NCI-H2196 treated with DMSO at 0.1 percent for 48 hours (cell line): Measurements from ENCODE around the gene SLC25A44.

Source experiments
- DNase-seq: peaks from one replicate; lab custom pipeline; 2025; ENCODE audit not compliant: unreplicated experiment; lab: John Stamatoyannopoulos, UW

The SLC25A44 gene, protein sequence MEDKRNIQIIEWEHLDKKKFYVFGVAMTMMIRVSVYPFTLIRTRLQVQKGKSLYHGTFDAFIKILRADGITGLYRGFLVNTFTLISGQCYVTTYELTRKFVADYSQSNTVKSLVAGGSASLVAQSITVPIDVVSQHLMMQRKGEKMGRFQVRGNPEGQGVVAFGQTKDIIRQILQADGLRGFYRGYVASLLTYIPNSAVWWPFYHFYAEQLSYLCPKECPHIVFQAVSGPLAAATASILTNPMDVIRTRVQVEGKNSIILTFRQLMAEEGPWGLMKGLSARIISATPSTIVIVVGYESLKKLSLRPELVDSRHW

DNA sequence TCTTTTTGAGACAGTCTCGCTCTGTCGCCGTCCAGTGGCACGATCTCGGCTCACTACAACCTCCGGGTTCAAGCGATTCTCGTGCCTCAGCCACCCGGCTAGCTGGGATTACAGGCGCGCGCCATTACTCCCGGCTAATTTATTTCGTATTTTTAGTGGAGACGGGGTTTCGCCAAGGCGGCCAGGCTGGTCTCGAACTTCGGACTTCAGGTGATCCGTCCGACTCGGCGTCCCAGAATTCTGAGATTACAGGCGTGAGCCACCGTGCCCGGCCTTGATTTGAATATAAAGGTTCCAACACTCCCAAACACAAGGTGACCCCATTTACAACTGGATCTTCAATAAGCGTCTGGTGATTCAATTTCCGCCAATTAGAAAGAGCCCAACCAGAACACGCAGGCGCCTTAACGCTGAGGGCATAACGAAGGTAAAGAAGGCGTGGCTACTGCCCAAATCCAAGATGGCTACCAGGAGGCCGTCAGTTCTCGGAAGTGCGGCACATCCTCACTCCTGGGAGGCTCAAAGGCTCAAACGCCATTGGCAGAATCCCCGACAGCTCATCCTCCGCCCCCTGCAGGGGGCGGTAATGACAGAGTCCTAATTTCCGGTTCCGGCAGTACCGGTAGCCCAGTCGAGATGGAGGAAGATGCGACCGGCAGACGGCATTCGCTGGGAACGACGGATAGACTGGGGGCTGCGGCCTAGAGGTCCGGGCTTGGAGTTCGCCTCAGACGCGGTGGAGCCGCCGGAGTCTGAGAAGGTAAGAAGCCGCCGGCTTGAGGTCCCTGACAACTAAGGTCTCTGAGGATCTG is at the start of gene SLC25A44:
Gene SLC25A44, plus strand, starts transcription at position 617 of the 812 bp plus-strand sequence. CDS start 5,744 bp downstream, outside the sequence.
- peak; percentile 97 for DNase-seq

DNA sequence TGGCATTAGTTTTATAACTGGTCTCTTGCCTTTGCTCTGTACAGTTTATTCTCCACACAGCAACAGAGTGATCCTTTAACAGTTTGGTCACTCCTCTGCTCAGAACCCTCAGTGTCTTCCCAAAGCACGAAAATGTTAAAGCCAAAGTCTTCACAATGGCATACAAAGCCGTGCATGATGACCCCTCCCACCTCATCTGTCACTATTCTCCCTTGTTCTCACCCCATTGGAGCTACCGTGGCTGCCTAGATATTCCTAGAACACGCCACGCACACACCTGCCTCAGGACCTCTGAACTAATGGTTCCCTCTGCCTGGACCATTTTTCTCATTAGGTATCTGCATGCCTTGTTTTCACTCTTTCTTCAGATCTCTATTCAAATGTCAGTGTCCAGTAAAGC is 49.2 kb upstream of the SLC25A44 start:
- no peak for DNase-seq

DNA sequence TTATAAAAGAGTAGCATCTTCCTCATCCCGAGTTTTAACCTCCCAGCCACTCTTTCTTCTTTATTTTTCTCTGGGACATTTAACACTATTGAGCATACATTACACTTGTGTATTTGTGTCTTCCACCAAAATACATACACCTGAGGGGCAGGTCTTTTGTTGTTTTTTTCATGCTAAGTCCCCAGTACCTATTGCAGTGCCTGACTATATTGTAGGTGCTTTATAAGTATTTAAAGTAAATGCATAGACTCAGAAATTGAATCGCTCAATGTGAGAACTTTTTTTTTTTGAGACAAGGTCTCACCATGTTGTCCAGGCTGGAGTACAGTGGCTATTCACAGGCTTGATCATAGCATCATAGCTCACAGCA is 48.3 kb upstream of the SLC25A44 start:
- no peak for DNase-seq

DNA sequence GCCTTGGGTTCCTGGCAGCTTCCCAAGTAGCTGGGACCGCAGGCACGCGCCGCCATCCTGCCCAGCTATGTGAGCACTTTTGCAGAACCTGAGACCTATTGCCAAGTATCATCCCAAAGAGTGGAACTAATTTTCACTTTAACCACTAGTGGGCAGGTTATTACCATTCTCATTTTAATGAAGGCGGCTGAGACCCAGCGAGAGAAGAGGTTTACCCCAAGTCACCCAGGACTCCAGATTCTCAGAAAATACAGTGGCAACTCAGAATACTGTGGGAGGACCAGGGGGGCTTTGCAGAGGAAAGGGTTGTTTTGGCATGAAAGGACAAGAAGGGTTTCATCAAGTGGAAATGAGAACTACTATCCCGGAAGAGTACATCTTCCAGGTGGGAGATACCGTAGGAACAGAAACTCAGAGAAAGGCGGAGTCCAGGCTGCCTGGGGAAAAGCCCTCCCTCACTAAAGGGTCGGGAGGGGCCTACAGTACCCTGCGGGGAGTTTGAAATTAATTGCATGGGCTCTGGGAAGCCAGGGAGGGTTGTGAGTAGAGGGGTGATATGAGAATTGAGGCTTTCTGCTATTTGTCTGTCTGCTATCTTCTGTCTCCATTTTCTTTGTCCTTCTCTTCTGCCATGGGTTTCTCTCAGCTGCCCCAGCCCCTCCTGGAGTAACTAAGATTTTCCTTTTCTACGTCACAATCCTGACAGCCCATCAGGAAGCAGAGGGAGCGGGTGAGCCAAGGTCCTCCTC is 47.7 kb upstream of the SLC25A44 start:
- DNase-seq, result peak; percentile 80

DNA sequence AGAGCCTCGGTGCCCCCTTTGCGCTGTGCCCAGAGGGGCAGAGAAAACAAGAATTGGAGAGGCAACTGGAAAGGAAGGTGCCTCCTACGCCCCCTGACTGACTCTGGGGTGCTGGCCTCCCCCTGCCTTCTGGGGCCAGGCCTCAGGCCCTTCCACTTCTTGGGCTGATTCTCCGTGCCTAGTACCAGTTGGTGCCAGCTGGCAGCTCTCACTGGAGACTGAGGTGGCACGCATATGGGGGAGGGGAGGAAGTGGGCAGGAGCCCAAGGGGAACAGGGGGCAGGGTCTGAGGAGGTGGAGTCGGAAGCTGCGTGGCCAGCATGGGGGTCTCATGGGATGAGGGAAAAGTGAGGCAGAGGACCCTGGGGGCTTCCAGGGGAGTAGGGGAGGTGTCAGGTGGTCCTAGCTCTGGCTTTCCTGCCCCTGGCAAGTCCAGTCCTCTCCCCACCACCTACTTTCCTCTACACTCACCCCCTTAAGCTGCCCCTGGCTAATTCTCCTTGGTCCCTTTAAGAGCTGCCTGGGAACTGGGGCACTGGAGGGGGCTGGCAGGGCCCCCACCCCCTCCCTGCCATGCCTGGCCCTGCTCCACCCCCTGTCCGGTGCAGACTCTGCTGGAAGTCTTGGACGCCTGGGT is 47.0 kb upstream of the SLC25A44 start:
- DNase-seq, result no peak

DNA sequence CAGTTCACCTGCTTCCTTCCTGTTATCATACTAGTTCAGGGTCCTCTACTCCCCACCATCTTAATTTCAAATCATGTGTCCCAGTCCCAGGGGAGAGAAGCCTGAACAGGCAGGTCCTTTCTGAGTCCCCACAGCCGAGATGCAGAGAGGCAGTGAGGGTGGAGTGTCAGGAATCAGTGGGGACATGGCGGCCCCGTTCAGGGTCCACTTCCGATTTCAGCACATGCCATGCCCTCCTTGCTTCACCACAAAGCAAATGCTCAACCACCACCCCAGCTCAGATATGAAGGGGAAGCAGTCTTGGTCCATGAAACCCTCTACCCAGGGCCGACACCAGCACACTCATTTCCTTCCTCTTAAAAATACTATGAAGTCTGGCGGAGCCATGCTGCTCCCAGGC is 45.7 kb upstream of the SLC25A44 start:
- DNase-seq, result no peak

DNA sequence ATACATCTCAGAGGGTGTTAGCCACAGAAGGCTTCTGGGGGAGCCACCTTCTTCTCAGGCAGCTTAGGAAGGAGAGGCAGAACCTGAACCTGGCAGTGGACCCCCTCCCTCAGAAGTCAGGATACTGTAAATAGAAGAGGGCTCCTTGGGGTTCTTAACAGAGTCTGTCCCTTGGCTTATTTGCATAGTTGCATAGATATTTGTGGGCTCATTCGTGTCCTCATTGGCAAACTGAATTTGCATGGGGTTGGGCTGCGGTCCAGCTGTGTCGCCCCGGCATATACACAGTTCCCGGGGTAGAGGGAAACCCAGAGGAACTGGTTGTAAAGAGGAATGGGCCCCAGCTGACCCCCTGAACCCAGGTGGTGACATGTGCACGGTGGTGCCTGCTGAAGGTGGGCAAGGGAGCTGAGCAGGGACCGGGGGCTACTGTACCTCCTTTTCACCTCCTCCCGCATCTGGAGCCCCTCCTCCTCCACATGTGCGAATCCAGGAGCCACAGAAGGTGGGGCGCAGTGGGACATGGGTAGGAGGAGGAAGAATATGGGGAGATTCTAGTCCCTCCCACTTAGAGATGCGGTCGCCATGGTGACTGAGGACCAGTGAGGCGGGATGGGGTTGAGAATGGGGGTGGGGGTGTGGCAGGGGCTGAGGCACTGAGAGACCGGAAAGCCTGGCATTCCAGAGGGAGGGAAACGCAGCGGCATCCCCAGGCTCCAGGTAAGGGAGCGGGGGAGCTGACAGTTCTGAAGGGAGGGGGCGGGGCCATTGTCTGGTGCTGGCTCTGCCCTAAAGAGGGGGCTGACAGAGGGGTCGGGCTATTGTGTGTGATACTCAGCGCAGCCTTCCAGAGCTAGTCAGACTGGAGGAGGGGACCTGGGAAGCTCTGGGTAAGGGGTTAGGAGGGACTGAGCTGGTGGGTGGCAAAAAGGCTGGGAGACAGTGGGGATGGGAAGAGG is 44.3 kb upstream of the SLC25A44 start:
- DNase-seq, result no peak

DNA sequence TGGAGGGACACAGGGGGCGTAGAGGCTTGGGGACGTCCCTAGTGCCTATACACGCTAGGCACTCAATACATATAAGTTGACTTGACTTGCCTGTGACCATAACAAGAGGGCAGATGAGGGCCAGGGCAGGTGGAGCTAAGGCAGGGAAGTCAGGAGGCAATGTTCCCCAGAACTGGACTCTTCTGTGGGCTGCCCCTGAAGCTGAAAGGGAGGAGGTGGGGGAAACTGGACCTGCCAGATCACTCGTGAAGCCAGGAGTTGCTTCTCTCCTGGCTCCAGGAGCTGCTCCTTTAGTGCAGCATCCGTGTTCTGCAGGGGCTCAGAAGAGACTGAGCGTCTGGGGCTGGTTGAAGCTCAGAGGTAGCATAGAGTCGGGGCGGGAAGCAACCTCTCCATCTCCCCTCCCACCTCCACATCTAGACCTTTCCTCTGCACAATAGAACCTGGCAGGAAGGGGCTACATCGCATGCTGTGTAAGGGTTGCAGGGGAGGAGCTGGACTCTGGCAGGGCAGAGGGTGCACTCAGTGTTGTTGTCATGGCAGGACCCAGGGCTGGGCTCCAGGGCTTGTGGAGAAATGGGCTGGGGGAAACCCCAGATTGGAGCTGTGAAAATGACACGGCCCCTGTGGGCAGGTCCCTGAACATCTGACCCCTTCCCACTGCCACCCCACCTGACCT is 43.4 kb upstream of the SLC25A44 start:
- no peak for DNase-seq

DNA sequence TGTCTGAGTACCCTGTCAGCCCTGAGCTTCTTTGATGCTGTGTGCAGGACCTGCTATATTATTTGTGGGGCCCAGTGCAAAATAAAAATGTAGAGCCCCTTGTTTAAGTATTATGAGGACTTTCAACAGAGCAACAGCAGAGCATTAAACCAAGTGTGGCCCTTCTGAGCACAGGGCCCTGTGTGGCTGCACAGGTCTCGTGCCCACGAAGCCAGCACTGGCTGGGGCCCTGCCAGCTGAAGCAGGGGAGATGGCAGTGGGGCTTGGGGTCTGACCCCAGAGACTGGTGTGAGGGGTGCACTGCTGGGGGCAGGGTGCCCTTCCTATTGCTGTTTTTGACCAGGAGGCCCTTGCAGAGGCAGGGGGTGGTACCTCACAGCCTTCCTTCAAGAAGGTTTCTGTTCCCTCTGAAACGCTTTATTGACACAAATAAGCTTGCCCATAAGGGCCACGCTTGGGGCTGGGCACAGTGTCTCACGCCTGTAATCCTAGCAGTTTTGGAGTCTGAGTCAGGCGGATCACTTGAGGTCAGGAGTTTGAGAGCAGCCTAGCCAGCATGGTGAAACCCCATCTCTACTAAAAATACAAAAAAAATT is 42.7 kb upstream of the SLC25A44 start:
- DNase-seq, result no peak

DNA sequence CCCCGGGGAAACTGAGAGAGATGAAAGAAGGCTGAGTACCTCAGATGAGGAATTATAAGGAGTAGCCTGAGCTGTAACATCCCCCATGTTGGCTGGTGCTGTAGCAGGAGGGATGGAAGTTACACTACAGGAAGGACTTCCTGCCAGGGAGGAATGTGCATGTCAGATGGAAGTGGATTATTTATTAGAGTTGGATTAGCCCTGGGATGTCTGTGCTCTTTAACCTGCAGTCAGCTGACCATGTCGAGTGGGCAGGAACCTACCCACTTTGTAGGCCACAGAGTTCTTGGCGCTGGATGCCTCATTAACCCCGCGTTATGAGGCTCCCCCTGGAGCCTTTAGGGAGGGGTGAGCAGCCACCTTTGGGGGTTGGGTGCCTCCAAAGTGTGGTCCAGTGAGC is 41.3 kb upstream of the SLC25A44 start:
- DNase-seq, result no peak

DNA sequence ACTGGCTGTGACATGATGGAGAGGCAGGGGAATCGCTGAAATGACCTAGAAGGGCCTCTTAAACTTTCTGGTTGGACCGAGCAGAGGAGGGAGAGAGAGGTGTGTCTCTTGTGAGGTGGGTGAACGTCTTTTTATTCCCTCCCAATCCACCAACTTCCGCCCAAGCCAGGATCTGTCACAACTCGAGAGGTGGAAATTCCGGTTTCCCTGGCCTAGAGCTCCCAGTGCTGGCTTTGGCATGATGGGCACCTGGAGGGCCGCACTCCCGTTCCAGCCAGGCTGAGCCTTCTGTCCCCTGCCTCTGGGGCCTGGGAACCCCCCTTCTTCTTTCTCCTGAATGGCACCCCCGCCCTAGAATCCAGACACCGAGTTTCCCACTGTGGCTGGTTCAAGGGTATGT is 40.5 kb upstream of the SLC25A44 start, which contains the start of gene SEMA4A:
Gene SEMA4A, plus strand, starts transcription at position 224 of the 400 bp plus-strand sequence. CDS start 994 bp downstream, outside the sequence.
- no peak for DNase-seq

DNA sequence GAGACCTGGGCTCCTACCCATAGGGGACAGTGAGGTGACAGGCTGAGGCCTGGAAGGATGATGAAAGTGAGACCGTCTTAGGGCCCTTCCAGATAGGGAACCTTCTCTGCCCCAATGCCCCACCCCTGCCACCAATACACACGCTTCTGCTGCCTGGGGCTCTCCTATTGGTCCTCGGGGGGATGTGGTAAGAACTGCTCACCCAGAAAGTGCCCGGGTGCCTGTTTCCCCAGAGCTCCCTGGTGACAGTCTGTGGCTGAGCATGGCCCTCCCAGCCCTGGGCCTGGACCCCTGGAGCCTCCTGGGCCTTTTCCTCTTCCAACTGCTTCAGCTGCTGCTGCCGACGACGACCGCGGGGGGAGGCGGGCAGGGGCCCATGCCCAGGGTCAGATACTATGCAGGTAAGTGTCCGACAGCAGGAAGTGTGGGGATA is 39.6 kb upstream of the SLC25A44 start:
- DNase-seq, result no peak

DNA sequence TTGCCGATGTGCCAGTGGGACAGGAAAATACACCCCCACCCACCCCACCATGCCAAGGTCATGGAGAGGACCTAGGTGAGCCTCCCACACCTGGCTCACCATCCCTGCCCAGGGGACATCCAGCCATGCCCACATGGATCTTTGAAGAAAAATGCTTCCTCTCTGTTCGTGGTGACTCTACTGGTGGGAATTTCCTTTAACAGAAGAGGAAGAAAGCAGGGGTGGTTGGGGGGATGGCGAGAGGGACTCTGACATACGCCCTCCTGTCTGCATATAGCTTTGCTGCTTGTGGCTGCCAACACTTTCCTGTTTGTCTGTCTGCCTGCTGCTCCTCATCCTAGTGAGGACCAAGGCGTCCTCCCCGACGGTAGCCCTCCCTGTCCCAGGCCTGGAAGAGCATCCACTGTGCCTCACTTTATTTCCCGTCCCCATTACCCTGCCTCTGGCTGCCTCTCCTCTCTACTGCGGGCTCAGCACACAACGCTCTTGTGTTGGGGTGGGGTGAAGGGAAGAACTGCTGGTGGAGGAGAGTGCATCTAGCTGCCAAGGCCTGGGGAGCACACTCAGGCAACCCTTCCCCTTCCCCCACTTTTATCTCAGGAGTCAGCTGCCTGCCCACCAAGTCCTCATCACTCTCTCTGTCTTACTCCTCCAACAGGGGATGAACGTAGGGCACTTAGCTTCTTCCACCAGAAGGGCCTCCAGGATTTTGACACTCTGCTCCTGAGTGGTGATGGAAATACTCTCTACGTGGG is 38.0 kb upstream of the SLC25A44 start:
- DNase-seq, result no peak

DNA sequence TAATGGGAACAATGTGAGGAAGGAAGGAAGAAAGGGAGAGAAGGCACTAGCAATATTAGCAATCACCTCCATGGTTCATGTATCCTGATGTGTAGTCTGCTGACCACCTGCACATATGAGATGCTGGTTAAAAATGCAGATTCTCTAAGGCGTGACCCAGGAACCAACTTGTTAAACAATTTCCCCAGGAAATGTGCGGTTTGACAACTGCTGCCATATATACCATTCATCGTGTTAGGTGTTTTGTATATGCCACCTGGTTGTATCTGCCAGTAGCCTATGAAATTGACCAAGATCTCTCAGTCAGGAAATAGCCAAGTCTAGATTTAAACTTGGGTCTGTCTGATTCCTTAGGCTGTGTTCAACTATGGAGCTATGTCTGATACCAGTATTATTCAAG is 36.4 kb upstream of the SLC25A44 start:
- no peak for DNase-seq

DNA sequence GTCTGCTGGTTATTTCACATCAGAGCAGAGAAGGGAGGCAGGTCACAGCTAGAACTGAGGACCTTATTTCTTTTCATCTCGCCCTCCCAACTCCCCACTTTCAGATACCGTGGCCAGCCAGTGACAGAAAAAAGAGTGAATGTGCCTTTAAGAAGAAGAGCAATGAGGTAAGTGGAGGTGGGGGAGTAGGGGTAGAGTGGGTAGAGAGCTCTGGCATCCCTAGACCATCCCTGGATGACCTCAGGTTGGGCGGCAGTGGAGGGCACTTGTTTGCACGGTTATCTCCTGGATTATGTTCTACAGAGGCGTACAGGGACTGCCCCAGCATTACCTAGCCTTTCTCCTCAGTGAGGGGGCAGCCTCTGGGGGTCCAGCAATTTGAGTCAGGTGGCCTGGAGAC is 35.9 kb upstream of the SLC25A44 start:
- DNase-seq, result no peak

DNA sequence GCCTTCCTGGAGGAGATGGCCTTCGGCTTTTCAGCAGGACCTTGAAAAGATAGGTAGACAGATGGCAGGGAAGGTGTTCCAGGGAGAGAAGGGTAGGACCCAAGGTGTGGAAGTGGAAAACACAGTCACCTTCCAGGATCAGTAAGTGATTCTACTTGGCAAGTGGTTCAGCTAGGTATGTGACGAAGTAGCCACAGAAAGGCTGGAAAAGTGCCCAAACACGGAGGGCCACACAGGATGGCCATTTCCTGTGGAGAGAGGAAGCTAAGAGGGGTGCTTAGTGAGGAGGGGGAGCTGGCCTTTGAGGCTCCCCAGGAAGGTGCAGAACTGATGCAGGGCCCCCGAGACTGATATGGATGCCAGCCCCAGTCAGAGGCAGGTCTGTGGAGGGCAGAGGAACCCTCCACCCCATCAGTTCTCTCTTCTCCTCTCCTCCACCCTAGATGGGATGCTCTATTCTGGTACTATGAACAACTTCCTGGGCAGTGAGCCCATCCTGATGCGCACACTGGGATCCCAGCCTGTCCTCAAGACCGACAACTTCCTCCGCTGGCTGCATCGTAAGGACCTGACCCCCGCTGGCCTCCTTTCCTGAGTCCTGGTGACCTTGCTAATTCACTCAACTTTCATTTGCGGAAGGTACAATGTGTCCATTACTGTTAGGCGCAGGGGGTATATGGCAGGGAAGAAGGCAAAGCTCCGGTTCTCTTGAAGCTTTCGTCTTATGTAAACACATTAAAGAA is 33.7 kb upstream of the SLC25A44 start:
- no peak for DNase-seq

DNA sequence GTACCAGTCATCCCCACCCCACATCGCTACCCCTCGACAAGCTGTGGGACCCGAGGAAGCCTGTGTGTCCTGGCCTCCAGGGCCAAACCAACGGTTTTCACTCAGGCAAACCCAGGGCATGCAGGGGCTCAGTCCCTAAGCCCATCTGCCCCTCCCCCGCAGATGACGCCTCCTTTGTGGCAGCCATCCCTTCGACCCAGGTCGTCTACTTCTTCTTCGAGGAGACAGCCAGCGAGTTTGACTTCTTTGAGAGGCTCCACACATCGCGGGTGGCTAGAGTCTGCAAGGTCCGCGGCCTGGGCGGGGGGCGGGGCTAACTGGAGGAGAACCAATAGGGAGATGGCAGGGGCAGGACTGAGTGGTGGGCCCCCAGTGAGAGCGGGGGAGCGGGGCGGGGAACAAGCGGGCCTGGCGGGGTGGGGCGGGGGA is 33.1 kb upstream of the SLC25A44 start:
- no peak for DNase-seq
